Tibial nerve (tissue), 4 donors: Measurements from ENCODE around the gene KRTAP13-2. TPM values are rescaled to one million over a fixed set of nuclear protein-coding genes. Genes with fewer than 3 reads are reported as not detected.

Source experiments
- DNase-seq, 2 donors: peaks; one replicate each; pipeline ENCODE4 v3.0.0-alpha.2; 2019; ENCODE audit warnings: low spot score in 2 of 2
- H3K27ac ChIP-seq, 4 donors: fragments of 200-600 bp; sonication (generic) in 3 of 4; one replicate each; pipeline ENCODE4 v1.5.1; 2017 to 2019; ENCODE audit warnings: mild to moderate bottlenecking in 1 of 4
- H3K27me3 ChIP-seq, 2 donors: fragments of 200-600 bp; sonication (generic) in 1 of 2; one replicate each; pipeline versions ENCODE4 v1.5.1 to v1.6.0; 2017 to 2019
- H3K36me3 ChIP-seq, 3 donors: fragments of 200-600 bp; sonication (generic); one replicate each; pipeline ENCODE4 v1.5.1; 2018 to 2019
- H3K4me1 ChIP-seq, 4 donors: fragments of 200-600 bp; sonication (generic) in 3 of 4; one replicate each; pipeline ENCODE4 v1.5.1; 2017 to 2019
- H3K4me3 ChIP-seq, 4 donors: fragments of 200-600 bp; sonication (generic) in 3 of 4; one replicate each; pipeline ENCODE4 v1.5.1; 2017 to 2019; ENCODE audit warnings: mild to moderate bottlenecking in 1 of 4, moderate library complexity in 1 of 4
- H3K9me3 ChIP-seq, 4 donors: fragments of 200-600 bp; sonication (generic) in 3 of 4; one replicate each; pipeline ENCODE4 v1.5.1; 2017 to 2019
- CTCF ChIP-seq, 5 experiments: fragments of 200-600 bp in 3 of 5; fragments of 450-650 bp in 2 of 5; sonication (generic) in 3 of 5; IDR thresholded peaks; one replicate each; pipeline ENCODE4 v1.5.1; 2016 to 2019; ENCODE audit warnings: antibody characterized with exemption in 5 of 5, mild to moderate bottlenecking in 3 of 5, moderate library complexity in 2 of 5
- EP300 ChIP-seq, 2 donors: sonication (generic); formaldehyde crosslinking; IDR thresholded peaks; one replicate each; pipeline ENCODE4 v1.6.1; 2017; ENCODE audit warnings: antibody characterized with exemption in 2 of 2, mild to moderate bottlenecking in 1 of 2
- POLR2A ChIP-seq, 2 donors: fragments of 450-650 bp; IDR thresholded peaks; one replicate each; pipeline ENCODE4 v1.6.1; 2017; ENCODE audit warnings: antibody characterized with exemption in 2 of 2, mild to moderate bottlenecking in 2 of 2, moderate library complexity in 2 of 2
- WGBS, 2 donors: methylation state at CpG; one replicate each; pipeline ENCODE4 v1.1.5; 2018; 5-methylcytosine and 5-hydroxymethylcytosine counted together
- total RNA-seq, 4 donors: library from RNA; depleted of rRNA; stranded (reverse); fragments of >200 nt; gene quantifications; one replicate each; pipeline ENCODE4 v1.1.0, GENCODE V29; 2016

Gene KRTAP13-2
- total RNA-seq, 4 donors from 2014 or later, result not detected

GRCh38 chr21:30382201-30382600, 10.1 kb upstream of the KRTAP13-2 start:
- no peaks in the 10 kb centered on the region for H3K36me3 ChIP-seq
- H3K4me1 ChIP-seq, result no peaks in the 10 kb centered on the region
- 42 to 53% methylated on average over 1 of the region's 1 CpG for WGBS, 2 donors
- no peak overlapping the region for H3K4me3 ChIP-seq
- H3K27ac ChIP-seq, result no peak overlapping the region
- no peak for DNase-seq
- no peaks in the 10 kb centered on the region for H3K9me3 ChIP-seq
- H3K27me3 ChIP-seq, result no peaks in the 10 kb centered on the region
- TF ChIP-seq EP300 (IDR thresholded peaks at IDR 0.05), result no peak
- TF ChIP-seq CTCF (IDR thresholded peaks at IDR 0.05), result no peak
- TF ChIP-seq POLR2A (IDR thresholded peaks at IDR 0.05), result no peak

GRCh38 chr21:30355906-30356305, 16.2 kb downstream of the KRTAP13-2 start:
- no peak for TF ChIP-seq CTCF (IDR thresholded peaks at IDR 0.05)
- no peak for TF ChIP-seq POLR2A (IDR thresholded peaks at IDR 0.05)
- TF ChIP-seq EP300 (IDR thresholded peaks at IDR 0.05), result no peak
- H3K27me3 ChIP-seq, result no peaks in the 10 kb centered on the region
- no peak for DNase-seq
- no peaks in the 10 kb centered on the region for H3K4me1 ChIP-seq
- WGBS, 2 donors, result 69 to 71% methylated on average over 3 of the region's 3 CpGs
- no peaks in the 10 kb centered on the region for H3K36me3 ChIP-seq
- no peaks in the 10 kb centered on the region for H3K9me3 ChIP-seq
- H3K27ac ChIP-seq, result no peak overlapping the region
- H3K4me3 ChIP-seq, result no peak overlapping the region

- no peak overlapping the region for H3K4me3 ChIP-seq
- H3K4me1 ChIP-seq, result no peaks in the 10 kb centered on the region
- no peak for TF ChIP-seq POLR2A (IDR thresholded peaks at IDR 0.05)
- TF ChIP-seq CTCF (IDR thresholded peaks at IDR 0.05), result no peak
- no peak for TF ChIP-seq EP300 (IDR thresholded peaks at IDR 0.05)
- H3K27ac ChIP-seq, result no peak overlapping the region
- 34 to 47% methylated on average over 1 of the region's 1 CpG for WGBS, 2 donors
- H3K27me3 ChIP-seq, result no peaks in the 10 kb centered on the region
- no peak for DNase-seq
- no peaks in the 10 kb centered on the region for H3K36me3 ChIP-seq
- H3K9me3 ChIP-seq, result no peaks in the 10 kb centered on the region
These were observed 17.6 kb downstream of the KRTAP13-2 start for GRCh38 chr21:30354308-30355005.

GRCh38 chr21:30351534-30351933, 20.5 kb downstream of the KRTAP13-2 start:
- no peak overlapping the region for H3K4me3 ChIP-seq
- H3K4me1 ChIP-seq, result no peaks in the 10 kb centered on the region
- no peaks in the 10 kb centered on the region for H3K9me3 ChIP-seq
- H3K27ac ChIP-seq, result no peak overlapping the region
- no peaks in the 10 kb centered on the region for H3K27me3 ChIP-seq
- H3K36me3 ChIP-seq, result no peaks in the 10 kb centered on the region
- WGBS, 2 donors, result 98 to 99% methylated on average over 1 of the region's 1 CpG
- no peak for TF ChIP-seq EP300 (IDR thresholded peaks at IDR 0.05)
- no peak for TF ChIP-seq POLR2A (IDR thresholded peaks at IDR 0.05)
- no peak for TF ChIP-seq CTCF (IDR thresholded peaks at IDR 0.05)
- DNase-seq, result no peak

- Histone ChIP-seq H3K4me3 (no peak overlapping the region), H3K27me3 (no peaks in the 10 kb centered on the region), H3K9me3 (no peaks in the 10 kb centered on the region), H3K27ac (no peak overlapping the region), H3K4me1 (no peaks in the 10 kb centered on the region), H3K36me3 (no peaks in the 10 kb centered on the region)
- WGBS, 2 donors, result 39 to 51% methylated on average over 3 of the region's 3 CpGs
- TF ChIP-seq CTCF (IDR thresholded peaks at IDR 0.05) (no peak), POLR2A (IDR thresholded peaks at IDR 0.05) (no peak), EP300 (IDR thresholded peaks at IDR 0.05) (no peak)
- DNase-seq, result no peak
These were observed 22.5 kb downstream of the KRTAP13-2 start for GRCh38 chr21:30349572-30349971.
